ENCODE data around the gene GCG. TPM values are rescaled to one million over a fixed set of nuclear protein-coding genes. Genes with fewer than 3 reads are reported as not detected.

The GCG gene
- total and polyA plus RNA-seq, 7 donors: 0.18 to 0.23 TPM; not detected in 5

- H3K4me3 ChIP-seq: no peak overlapping the region
- DNase-seq: no peak
- H3K9me3 ChIP-seq: no peaks in the 10 kb centered on the region
- H3K27me3 ChIP-seq (ENCODE audit: insufficient read depth in 3 of 3, low read length in 2 of 3): peaks cover 0 to 3% (median 0%) of the 10 kb centered on the region in 3 donors
- H3K4me1 ChIP-seq: no peaks in the 10 kb centered on the region
- TF ChIP-seq CTCF (IDR thresholded peaks at IDR 0.05): no peak
- H3K36me3 ChIP-seq (ENCODE audit: insufficient read depth in 1 of 2, low read depth in 1 of 2): no peaks in the 10 kb centered on the region
- intact Hi-C loops (cut with DNase I): no loop called here
- WGBS, 3 donors: 37 to 41% (median 39%) methylated on average over 2 of the region's 2 CpGs
- H3K27ac ChIP-seq: no peak overlapping the region
- ATAC-seq: no peak
Observed at GRCh38 chr2:162184821-162185450, 32.9 kb upstream of the GCG start.

GRCh38 chr2:162184359-162184758 is 32.3 kb upstream of the GCG start:
- H3K9me3 ChIP-seq: no peaks in the 10 kb centered on the region
- DNase-seq: no peak

GRCh38 chr2:162182395-162182794 is 30.3 kb upstream of the GCG start:
- DNase-seq: no peak
- Histone ChIP-seq H3K36me3 (ENCODE audit: insufficient read depth in 1 of 2, low read depth in 1 of 2) (no peaks in the 10 kb centered on the region), H3K27ac (no peak overlapping the region), H3K9me3 (no peaks in the 10 kb centered on the region), H3K4me1 (no peaks in the 10 kb centered on the region), H3K4me3 (no peak overlapping the region), H3K27me3 (ENCODE audit: insufficient read depth in 3 of 3, low read length in 2 of 3) (peaks cover 0 to 3% (median 0%) of the 10 kb centered on the region in 3 donors)
- 79 to 88% (median 88%) methylated on average over 2 of the region's 2 CpGs for WGBS, 3 donors
- no peak for TF ChIP-seq CTCF (IDR thresholded peaks at IDR 0.05)
- intact Hi-C loops (cut with DNase I): no loop called here
- no peak for ATAC-seq

More at GRCh38 chr2:162184359-162184758, 32.3 kb upstream of the GCG start:
- peaks cover 0 to 3% (median 0%) of the 10 kb centered on the region in 3 donors for H3K27me3 ChIP-seq (ENCODE audit: insufficient read depth in 3 of 3, low read length in 2 of 3)
- no peak for TF ChIP-seq CTCF (IDR thresholded peaks at IDR 0.05)
- 32 to 40% (median 40%) methylated on average over 6 of the region's 6 CpGs for WGBS, 3 donors
- no peak overlapping the region for H3K4me3 ChIP-seq
- H3K36me3 ChIP-seq (ENCODE audit: insufficient read depth in 1 of 2, low read depth in 1 of 2): no peaks in the 10 kb centered on the region
- intact Hi-C loops (cut with DNase I): no loop called here
- ATAC-seq: no peak
- no peak overlapping the region for H3K27ac ChIP-seq
- H3K4me1 ChIP-seq: no peaks in the 10 kb centered on the region

- H3K36me3 ChIP-seq (ENCODE audit: insufficient read depth in 1 of 2, low read depth in 1 of 2): no peaks in the 10 kb centered on the region
- intact Hi-C loops (cut with DNase I): no loop called here
- H3K4me1 ChIP-seq: no peaks in the 10 kb centered on the region
- no peak for TF ChIP-seq CTCF (IDR thresholded peaks at IDR 0.05)
- ATAC-seq (no peak), DNase-seq (no peak)
- 66 to 72% (median 71%) methylated on average over 4 of the region's 4 CpGs for WGBS, 3 donors
- no peak overlapping the region for H3K27ac ChIP-seq
- peaks cover 0 to 3% (median 0%) of the 10 kb centered on the region in 3 donors for H3K27me3 ChIP-seq (ENCODE audit: insufficient read depth in 3 of 3, low read length in 2 of 3)
- no peak overlapping the region for H3K4me3 ChIP-seq
- H3K9me3 ChIP-seq: no peaks in the 10 kb centered on the region
Observed at GRCh38 chr2:162177301-162177700, 25.3 kb upstream of the GCG start.

GRCh38 chr2:162175714-162176113 is 23.7 kb upstream of the GCG start:
- Histone ChIP-seq H3K4me3 (no peak overlapping the region), H3K4me1 (no peaks in the 10 kb centered on the region), H3K27me3 (ENCODE audit: insufficient read depth in 3 of 3, low read length in 2 of 3) (no peaks in the 10 kb centered on the region), H3K27ac (no peak overlapping the region), H3K36me3 (ENCODE audit: insufficient read depth in 1 of 2, low read depth in 1 of 2) (no peaks in the 10 kb centered on the region), H3K9me3 (no peaks in the 10 kb centered on the region)
- intact Hi-C loops (cut with DNase I): no loop called here
- no peak for TF ChIP-seq CTCF (IDR thresholded peaks at IDR 0.05)
- ATAC-seq: no peak
- 17 to 23% (median 17%) methylated on average over 3 of the region's 3 CpGs for WGBS, 3 donors
- DNase-seq: no peak

Measured in psoas muscle (tissue), 8 donors.